Measurements from ENCODE around the gene MEGF8.

The MEGF8 gene

GRCh38 chr19:42378225-42379215 lies 53.1 kb downstream of the MEGF8 start:
- DNase-seq = no peak

- DNase-seq = no peak
These were observed 54.7 kb downstream of the MEGF8 start for GRCh38 chr19:42380155-42380554.

- DNase-seq = peak in 17 of 56 donors; percentile 5 to 54 (median 35)
These were observed 61.7 kb downstream of the MEGF8 start for GRCh38 chr19:42386974-42387707.

GRCh38 chr19:42388851-42389489 lies 63.5 kb downstream of the MEGF8 start:
- DNase-seq = no peak

GRCh38 chr19:42389899-42390298 lies 64.5 kb downstream of the MEGF8 start, which contains the start of gene CNFN:
Gene CNFN (minus strand): TSS chr19:42390297. CDS start chr19:42389037, 1,260 bp downstream.
- DNase-seq = no peak

- no peak for DNase-seq
These were observed 66.7 kb downstream of the MEGF8 start for GRCh38 chr19:42392165-42392564.

GRCh38 chr19:42394751-42395150 lies 69.3 kb downstream of the MEGF8 start:
- DNase-seq = no peak

- peak in 55 of 56 donors; percentile 78 to 99 (median 97) for DNase-seq
These were observed 71.2 kb downstream of the MEGF8 start for GRCh38 chr19:42396381-42397262.

GRCh38 chr19:42397263-42398166 lies 72.1 kb downstream of the MEGF8 start:
- DNase-seq = peak in 1 of 56 donors; percentile 43

GRCh38 chr19:42400404-42400803 lies 75.0 kb downstream of the MEGF8 start:
- no peak for DNase-seq

- peak in 51 of 56 donors; percentile 17 to 87 (median 59) for DNase-seq
These were observed 76.2 kb downstream of the MEGF8 start for GRCh38 chr19:42401365-42402303.

- no peak for DNase-seq
These were observed 77.1 kb downstream of the MEGF8 start for GRCh38 chr19:42402376-42403116.

- DNase-seq = no peak
These were observed 78.2 kb downstream of the MEGF8 start for GRCh38 chr19:42403586-42403985.

- DNase-seq = no peak
These were observed 80.7 kb downstream of the MEGF8 start for GRCh38 chr19:42406111-42406510.

- DNase-seq = no peak
These were observed 81.8 kb downstream of the MEGF8 start for GRCh38 chr19:42407085-42407815.

GRCh38 chr19:42407816-42408175 lies 82.4 kb downstream of the MEGF8 start:
- no peak for DNase-seq

GRCh38 chr19:42409477-42409876 lies 84.0 kb downstream of the MEGF8 start:
- peak in 5 of 56 donors; percentile 25 to 44 (median 31) for DNase-seq
